Gastrocnemius medialis (tissue), 4 donors: ENCODE data around the gene SVOP. TPM values are rescaled to one million over a fixed set of nuclear protein-coding genes. Genes with fewer than 3 reads are reported as not detected.

ENCODE experiments used
- ATAC-seq, 2 donors: fragments of 150-250 bp; one replicate each; pipeline ENCODE4 v1.9.1; 2016
- DNase-seq, 2 donors: peaks; one replicate each; pipeline ENCODE4 v3.0.0-alpha.2; 2019
- H3K27ac ChIP-seq, 4 donors: fragments of 200-600 bp; sonication (generic); 1 replicate in 1 of 4; 2 replicates in 3 of 4; pipeline ENCODE4 v1.5.1; 2016 to 2018; ENCODE audit warnings: mild to moderate bottlenecking in 2 of 4, moderate library complexity in 1 of 4
- H3K27me3 ChIP-seq, 3 donors: fragments of 200-600 bp; sonication (generic) in 2 of 3; 1 replicate in 1 of 3; 2 replicates in 2 of 3; pipeline versions ENCODE4 v1.5.1 to v1.6.0; 2016 to 2019; ENCODE audit warnings: mild to moderate bottlenecking in 1 of 3, moderate library complexity in 1 of 3
- H3K36me3 ChIP-seq, 2 donors: fragments of 200-600 bp; sonication (generic) in 1 of 2; one replicate each; pipeline ENCODE4 v1.5.1; 2017 to 2018
- H3K4me1 ChIP-seq, 2 donors: fragments of 200-600 bp; sonication (generic) in 1 of 2; one replicate each; pipeline ENCODE4 v1.5.1; 2016 to 2017; ENCODE audit warnings: mild to moderate bottlenecking in 2 of 2
- H3K4me3 ChIP-seq, 4 donors: fragments of 200-600 bp; sonication (generic) in 3 of 4; 1 replicate in 1 of 4; 2 replicates in 3 of 4; pipeline ENCODE4 v1.5.1; 2016 to 2019; ENCODE audit warnings: mild to moderate bottlenecking in 2 of 4
- H3K9me3 ChIP-seq, 3 donors: fragments of 200-600 bp; sonication (generic) in 2 of 3; 1 replicate in 1 of 3; 2 replicates in 2 of 3; pipeline ENCODE4 v1.5.1; 2016 to 2019
- POLR2A ChIP-seq, 2 donors: fragments of 450-650 bp; IDR thresholded peaks; one replicate each; pipeline ENCODE4 v1.6.1; 2017; ENCODE audit warnings: antibody characterized with exemption in 2 of 2, mild to moderate bottlenecking in 2 of 2, moderate library complexity in 2 of 2
- in situ Hi-C, 4 donors: fragments of 200-750 bp; cut with MboI; loops; one replicate each; pipeline versions ENCODE4 v1.15.0 to v1.8.0; 2017; ENCODE audit warnings: low sequenced_read_pairs in 4 of 4
- intact Hi-C: fragments of 100-400 bp; cut with DNase I; formaldehyde crosslinking; loops from one replicate; pipeline ENCODE4 v1.15.1; 2023; ENCODE audit warnings: low total_unique reads
- total RNA-seq, 4 donors: library from RNA; depleted of rRNA; stranded (reverse); fragments of >200 nt; gene quantifications; one replicate each; pipeline versions ENCODE4 v1.1.0 to v1.2.3, GENCODE V29; 2016
- TF ChIP-seq, protein P1 (sequence below), 5 experiments: fragments of 450-650 bp in 3 of 5; fragments of 200-600 bp in 2 of 5; sonication (generic) in 2 of 5; IDR thresholded peaks in 4 of 5; conservative IDR thresholded peaks in 1 of 5; 1 replicate in 4 of 5; 2 replicates in 1 of 5; pipeline ENCODE4 v1.5.1; 2016 to 2019; ENCODE audit warnings: antibody characterized with exemption in 5 of 5, mild to moderate bottlenecking in 3 of 5, moderate library complexity in 3 of 5

Gene SVOP, protein sequence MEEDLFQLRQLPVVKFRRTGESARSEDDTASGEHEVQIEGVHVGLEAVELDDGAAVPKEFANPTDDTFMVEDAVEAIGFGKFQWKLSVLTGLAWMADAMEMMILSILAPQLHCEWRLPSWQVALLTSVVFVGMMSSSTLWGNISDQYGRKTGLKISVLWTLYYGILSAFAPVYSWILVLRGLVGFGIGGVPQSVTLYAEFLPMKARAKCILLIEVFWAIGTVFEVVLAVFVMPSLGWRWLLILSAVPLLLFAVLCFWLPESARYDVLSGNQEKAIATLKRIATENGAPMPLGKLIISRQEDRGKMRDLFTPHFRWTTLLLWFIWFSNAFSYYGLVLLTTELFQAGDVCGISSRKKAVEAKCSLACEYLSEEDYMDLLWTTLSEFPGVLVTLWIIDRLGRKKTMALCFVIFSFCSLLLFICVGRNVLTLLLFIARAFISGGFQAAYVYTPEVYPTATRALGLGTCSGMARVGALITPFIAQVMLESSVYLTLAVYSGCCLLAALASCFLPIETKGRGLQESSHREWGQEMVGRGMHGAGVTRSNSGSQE
- under 1 TPM in 1 of 4 donors, not detected in 3; 0.03 TPM for total RNA-seq

DNA sequence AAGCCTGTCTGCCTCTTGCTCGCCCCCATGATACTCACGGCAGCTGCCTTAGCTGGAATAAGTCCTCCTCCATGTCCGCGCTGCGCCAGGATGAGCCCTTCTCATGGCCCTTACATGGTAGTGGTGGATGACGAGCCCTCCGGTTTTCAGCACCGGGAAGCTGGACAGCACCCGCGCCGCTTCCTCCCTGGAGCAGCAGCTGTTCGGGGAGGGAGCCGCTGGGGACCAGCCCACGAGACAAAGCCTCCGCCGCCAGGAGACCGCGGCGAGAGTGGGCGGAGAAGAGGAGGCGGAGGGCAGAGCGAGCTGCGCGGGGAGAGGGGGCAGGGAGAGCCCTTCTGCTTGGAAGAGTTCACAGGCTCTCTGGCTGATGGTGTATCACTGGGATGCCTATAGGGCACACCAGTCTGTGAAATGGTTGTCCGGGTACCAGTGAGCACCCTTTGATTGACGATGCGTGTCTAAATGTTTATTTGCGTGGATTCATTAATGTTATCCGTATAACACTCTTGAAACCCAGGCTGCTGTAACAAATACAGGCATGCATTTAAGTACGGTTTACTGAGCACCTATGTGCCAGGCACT, at the start of gene SVOP:
Gene SVOP, minus strand, starts transcription at position 273 of the 585 bp plus-strand sequence. Its CDS starts 200 bp downstream, at position 73.
- Histone ChIP-seq H3K9me3 (no peaks in the 10 kb centered on the region), H3K27me3 (no peaks in the 10 kb centered on the region), H3K27ac (no peak within 1 kb of the TSS), H3K4me3 (no peak within 1 kb of the TSS), H3K36me3 (no peaks in the 10 kb centered on the region), H3K4me1 (no peaks in the 10 kb centered on the region)
- peak; percentile 11 to 49 for DNase-seq
- in situ Hi-C loops, result no loop called here
- peak; percentile 55 to 72 for ATAC-seq
- TF ChIP-seq POLR2A (IDR thresholded peaks at IDR 0.05), result no peak
- TF ChIP-seq, protein P1, sequence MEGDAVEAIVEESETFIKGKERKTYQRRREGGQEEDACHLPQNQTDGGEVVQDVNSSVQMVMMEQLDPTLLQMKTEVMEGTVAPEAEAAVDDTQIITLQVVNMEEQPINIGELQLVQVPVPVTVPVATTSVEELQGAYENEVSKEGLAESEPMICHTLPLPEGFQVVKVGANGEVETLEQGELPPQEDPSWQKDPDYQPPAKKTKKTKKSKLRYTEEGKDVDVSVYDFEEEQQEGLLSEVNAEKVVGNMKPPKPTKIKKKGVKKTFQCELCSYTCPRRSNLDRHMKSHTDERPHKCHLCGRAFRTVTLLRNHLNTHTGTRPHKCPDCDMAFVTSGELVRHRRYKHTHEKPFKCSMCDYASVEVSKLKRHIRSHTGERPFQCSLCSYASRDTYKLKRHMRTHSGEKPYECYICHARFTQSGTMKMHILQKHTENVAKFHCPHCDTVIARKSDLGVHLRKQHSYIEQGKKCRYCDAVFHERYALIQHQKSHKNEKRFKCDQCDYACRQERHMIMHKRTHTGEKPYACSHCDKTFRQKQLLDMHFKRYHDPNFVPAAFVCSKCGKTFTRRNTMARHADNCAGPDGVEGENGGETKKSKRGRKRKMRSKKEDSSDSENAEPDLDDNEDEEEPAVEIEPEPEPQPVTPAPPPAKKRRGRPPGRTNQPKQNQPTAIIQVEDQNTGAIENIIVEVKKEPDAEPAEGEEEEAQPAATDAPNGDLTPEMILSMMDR (IDR thresholded peaks at IDR 0.05 in 4 of 5, conservative IDR thresholded peaks at IDR 0.05 in 1 of 5), result no peak
- intact Hi-C loops, result no loop called here

DNA sequence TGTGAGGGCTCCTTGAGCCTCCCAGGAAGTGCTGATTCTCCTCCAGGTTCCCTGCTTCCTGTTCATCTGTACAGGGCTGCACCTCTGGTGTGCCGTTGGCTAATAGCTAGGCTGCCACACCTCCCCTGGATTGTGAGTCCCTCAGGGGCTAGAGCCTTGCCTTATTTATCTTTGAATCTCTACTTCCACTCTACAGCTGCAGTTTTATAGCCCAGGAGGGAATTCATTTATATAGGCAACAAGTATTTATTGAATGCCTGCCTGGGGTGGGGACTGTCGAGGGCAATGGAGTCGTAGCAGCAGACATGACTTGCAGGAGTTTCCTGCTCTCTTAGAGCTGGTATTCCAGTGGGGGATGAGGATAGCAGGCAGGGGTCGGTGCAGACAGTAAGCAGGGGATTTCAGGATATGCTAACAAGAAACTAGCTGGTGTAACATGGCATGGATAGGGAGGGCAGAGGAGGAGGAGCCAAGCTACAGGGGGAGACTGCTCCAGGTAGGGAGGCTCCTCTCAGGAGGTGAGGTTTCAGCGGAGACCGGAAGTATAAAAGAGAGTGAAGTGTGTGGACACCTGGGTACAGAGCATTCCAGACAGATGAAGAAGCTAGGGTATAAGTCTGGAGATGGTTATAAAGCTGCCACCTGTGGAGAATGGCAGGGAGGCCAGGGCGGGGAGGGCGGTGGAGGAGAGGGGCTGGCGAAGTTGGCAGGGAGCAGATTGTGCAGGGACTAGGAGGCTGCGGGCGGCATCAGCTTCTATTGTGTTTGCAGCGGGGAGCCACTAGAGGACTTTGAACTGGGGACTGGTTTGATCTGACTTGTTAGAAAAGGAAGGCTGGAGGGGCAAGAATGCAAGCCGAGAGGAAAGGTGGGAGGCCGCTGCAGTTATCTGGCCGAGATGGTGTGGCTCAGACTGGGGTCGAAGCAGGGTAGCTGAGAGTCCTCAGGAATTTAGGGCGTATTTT, 48.7 kb upstream of the SVOP start:
- DNase-seq (no peak), ATAC-seq (no peak)
- Histone ChIP-seq H3K27ac (no peak overlapping the region), H3K36me3 (peaks cover under 1 to 58% of the 10 kb centered on the region in 2 donors), H3K27me3 (no peaks in the 10 kb centered on the region), H3K4me3 (no peak overlapping the region), H3K9me3 (no peaks in the 10 kb centered on the region), H3K4me1 (no peaks in the 10 kb centered on the region)
- intact Hi-C loops (no loop called here), in situ Hi-C loops (no loop called here)
- TF ChIP-seq POLR2A (IDR thresholded peaks at IDR 0.05), result no peak
- TF ChIP-seq, protein P1 (IDR thresholded peaks at IDR 0.05 in 4 of 5, conservative IDR thresholded peaks at IDR 0.05 in 1 of 5), result no peak

DNA sequence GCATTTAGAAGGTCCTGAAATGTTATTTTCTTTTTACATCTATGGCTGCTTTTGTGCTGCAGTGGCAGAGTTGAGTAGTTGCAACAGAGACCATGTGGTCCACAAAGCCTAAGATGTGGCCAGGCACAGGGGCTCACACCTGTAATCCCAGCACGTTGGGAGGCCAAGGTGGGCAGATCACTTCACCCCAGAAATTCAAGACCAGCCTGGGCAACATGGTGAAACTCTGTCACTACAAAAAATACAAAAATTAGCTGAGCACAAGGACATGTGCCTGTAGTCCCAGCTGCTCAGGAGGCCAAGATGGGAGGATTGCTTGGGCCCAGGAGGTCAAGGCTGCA, 45.0 kb upstream of the SVOP start:
- no peaks in the 10 kb centered on the region for H3K27me3 ChIP-seq
- no peak overlapping the region for H3K4me3 ChIP-seq
- TF ChIP-seq, protein P1 (IDR thresholded peaks at IDR 0.05 in 4 of 5, conservative IDR thresholded peaks at IDR 0.05 in 1 of 5), result no peak
- no peak for TF ChIP-seq POLR2A (IDR thresholded peaks at IDR 0.05)
- no peak overlapping the region for H3K27ac ChIP-seq
- peaks cover 0 to 39% of the 10 kb centered on the region in 2 donors for H3K36me3 ChIP-seq
- no peaks in the 10 kb centered on the region for H3K4me1 ChIP-seq
- in situ Hi-C loops (no loop called here), intact Hi-C loops (no loop called here)
- no peaks in the 10 kb centered on the region for H3K9me3 ChIP-seq
- ATAC-seq, result no peak
- no peak for DNase-seq

DNA sequence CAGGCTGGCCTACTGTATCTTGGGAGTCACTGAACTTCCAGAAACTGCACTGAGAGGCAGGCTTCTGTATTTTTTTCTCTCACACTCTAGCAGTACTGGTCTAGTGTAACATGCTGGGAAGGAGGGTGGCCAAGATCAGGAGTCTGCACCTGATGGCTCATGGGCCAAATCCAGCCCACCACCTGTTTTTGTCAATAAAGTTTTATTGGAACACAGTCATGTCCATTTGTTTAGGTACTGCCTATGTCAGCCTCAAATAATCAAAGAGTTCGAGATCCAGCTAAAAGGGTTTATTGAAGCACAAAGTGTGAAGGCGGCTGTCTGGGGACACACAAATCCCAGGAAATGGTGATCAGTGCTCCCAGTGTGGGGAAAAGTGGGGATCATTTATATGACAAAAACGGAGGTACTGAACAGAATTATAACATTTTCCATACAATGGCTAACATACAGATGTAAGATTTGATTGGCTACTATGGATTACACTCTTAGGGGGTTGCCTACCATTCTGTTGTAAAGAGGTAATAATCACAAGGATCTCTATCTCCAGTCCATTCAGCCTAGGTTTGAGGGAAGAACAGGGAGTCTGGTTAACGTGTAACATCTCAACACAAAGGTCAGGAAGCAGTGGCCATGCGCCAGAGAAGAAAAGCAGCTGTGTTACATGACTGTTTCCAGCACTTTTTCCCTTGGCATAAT, 44.4 kb upstream of the SVOP start:
- peaks cover 0 to 35% of the 10 kb centered on the region in 2 donors for H3K36me3 ChIP-seq
- in situ Hi-C loops, result no loop called here

More for the DNA sequence above, 44.4 kb upstream of the SVOP start:
- Histone ChIP-seq H3K9me3 (no peaks in the 10 kb centered on the region), H3K27ac (no peak overlapping the region), H3K27me3 (no peaks in the 10 kb centered on the region), H3K4me3 (no peak overlapping the region), H3K4me1 (no peaks in the 10 kb centered on the region)
- TF ChIP-seq, protein P1 (IDR thresholded peaks at IDR 0.05 in 4 of 5, conservative IDR thresholded peaks at IDR 0.05 in 1 of 5), result no peak
- TF ChIP-seq POLR2A (IDR thresholded peaks at IDR 0.05), result no peak
- ATAC-seq (no peak), DNase-seq (no peak)
- intact Hi-C loops, result no loop called here
